Neural crest cell (in vitro differentiated cells): ENCODE results near the gene OR8K3. TPM values are rescaled to one million over a fixed set of nuclear protein-coding genes. Genes with fewer than 3 reads are reported as not detected.

Experiments
- DNase-seq: peaks from one replicate; pipeline ENCODE4 v3.0.0; 2021; ENCODE audit warnings: low read depth, mixed read lengths, low spot score
- H3K27ac Mint-ChIP-seq: one replicate; pipeline ENCODE4 v1.8.0; 2021; ENCODE audit warnings: mild to moderate bottlenecking, mixed read lengths; ENCODE audit not compliant: unreplicated experiment
- H3K27me3 Mint-ChIP-seq: 2 replicates; pipeline ENCODE4 v1.8.0; 2021; ENCODE audit warnings: low read depth, mild to moderate bottlenecking, mixed read lengths
- H3K36me3 Mint-ChIP-seq: 2 replicates; pipeline ENCODE4 v1.8.0; 2021; ENCODE audit warnings: low read depth, mild to moderate bottlenecking, mixed read lengths
- H3K4me1 Mint-ChIP-seq: 2 replicates; pipeline ENCODE4 v1.8.0; 2021; ENCODE audit warnings: mixed read lengths
- H3K4me3 Mint-ChIP-seq: one replicate; pipeline ENCODE4 v1.8.0; 2021; ENCODE audit warnings: mild to moderate bottlenecking, mixed read lengths
- H3K9me3 Mint-ChIP-seq: 2 replicates; pipeline ENCODE4 v1.8.0; 2021; ENCODE audit warnings: mixed read lengths
- CTCF ChIP-seq: fragments of 200-600 bp; sonication (generic); conservative IDR thresholded peaks from 2 replicates; pipeline ENCODE4 v1.5.0; 2021; ENCODE audit warnings: antibody characterized with exemption, mild to moderate bottlenecking
- total RNA-seq: library from RNA; stranded (reverse); gene quantifications from 2 replicates; pipeline ENCODE4 v1.2.1, GENCODE V29; 2021

Gene OR8K3
- total RNA-seq, 1 donor from 2014 or later: not detected

GRCh38 chr11:56307836-56308235 lies 7.1 kb upstream of the OR8K3 start:
- DNase-seq: no peak
- no peaks in the 10 kb centered on the region for H3K4me1 Mint-ChIP-seq
- no peaks in the 10 kb centered on the region for H3K27me3 Mint-ChIP-seq
- no peak overlapping the region for H3K4me3 Mint-ChIP-seq
- peaks cover 7% of the 10 kb centered on the region for H3K9me3 Mint-ChIP-seq
- TF ChIP-seq CTCF: no peak
- H3K36me3 Mint-ChIP-seq: no peaks in the 10 kb centered on the region
- H3K27ac Mint-ChIP-seq: no peak overlapping the region

GRCh38 chr11:56331861-56332491 lies 17.0 kb downstream of the OR8K3 start:
- Mint-ChIP-seq H3K27me3 (no peaks in the 10 kb centered on the region), H3K27ac (no peak overlapping the region), H3K9me3 (no peaks in the 10 kb centered on the region), H3K4me3 (no peak overlapping the region), H3K36me3 (no peaks in the 10 kb centered on the region), H3K4me1 (peaks cover 14% of the 10 kb centered on the region)
- DNase-seq: no peak
- TF ChIP-seq CTCF: no peak

- TF ChIP-seq CTCF: no peak
- no peaks in the 10 kb centered on the region for H3K9me3 Mint-ChIP-seq
These were observed 18.2 kb downstream of the OR8K3 start for GRCh38 chr11:56333156-56333555.

GRCh38 chr11:56340289-56340688 lies 25.3 kb downstream of the OR8K3 start:
- peaks cover 9% of the 10 kb centered on the region for H3K9me3 Mint-ChIP-seq
- TF ChIP-seq CTCF: no peak
- H3K36me3 Mint-ChIP-seq: no peaks in the 10 kb centered on the region
- H3K27me3 Mint-ChIP-seq: no peaks in the 10 kb centered on the region
- no peak for DNase-seq
- H3K4me3 Mint-ChIP-seq: no peak overlapping the region
- no peaks in the 10 kb centered on the region for H3K4me1 Mint-ChIP-seq
- no peak overlapping the region for H3K27ac Mint-ChIP-seq

More at GRCh38 chr11:56333156-56333555, 18.2 kb downstream of the OR8K3 start:
- Mint-ChIP-seq H3K27ac (peak overlapping the region; percentile 70), H3K36me3 (no peaks in the 10 kb centered on the region), H3K4me1 (peaks cover 14% of the 10 kb centered on the region), H3K27me3 (no peaks in the 10 kb centered on the region), H3K4me3 (no peak overlapping the region)
- DNase-seq: no peak

GRCh38 chr11:56345739-56346138 lies 30.8 kb downstream of the OR8K3 start, which contains the start of gene OR8K1:
OR8K1 (plus strand) TSS chr11:56346039; CDS start chr11:56346039, 0 bp downstream.
- DNase-seq: no peak
- no peak for TF ChIP-seq CTCF
- H3K9me3 Mint-ChIP-seq: peaks cover 3% of the 10 kb centered on the region
- no peaks in the 10 kb centered on the region for H3K27me3 Mint-ChIP-seq
- H3K4me3 Mint-ChIP-seq: no peak within 1 kb of the TSS
- H3K4me1 Mint-ChIP-seq: no peaks in the 10 kb centered on the region
- H3K36me3 Mint-ChIP-seq: no peaks in the 10 kb centered on the region
- no peak within 1 kb of the TSS for H3K27ac Mint-ChIP-seq
